CD4-positive, alpha-beta T cell treated with Interleukin-10 for 1 hour (primary cell): ENCODE data around the gene FAM163B.

Experiments used
- DNase-seq: peaks from one replicate; pipeline ENCODE4 v3.0.0-alpha.2; 2020

FAM163B gene

GRCh38 chr9:133580419-133580738, 28.8 kb downstream of the FAM163B start:
- no peak for DNase-seq

GRCh38 chr9:133579601-133580418, 29.4 kb downstream of the FAM163B start:
- no peak for DNase-seq

- no peak for DNase-seq
Measured at GRCh38 chr9:133578524-133579441, 30.4 kb downstream of the FAM163B start.

GRCh38 chr9:133577737-133578112, 31.5 kb downstream of the FAM163B start:
- no peak for DNase-seq

GRCh38 chr9:133576875-133577736, 32.1 kb downstream of the FAM163B start:
- DNase-seq, result no peak

GRCh38 chr9:133576031-133576874, 32.9 kb downstream of the FAM163B start:
- no peak for DNase-seq

GRCh38 chr9:133575186-133576030, 33.8 kb downstream of the FAM163B start:
- no peak for DNase-seq

GRCh38 chr9:133574771-133575170, 34.4 kb downstream of the FAM163B start:
- DNase-seq, result no peak

GRCh38 chr9:133573791-133574515, 35.2 kb downstream of the FAM163B start:
- no peak for DNase-seq

- no peak for DNase-seq
Measured at GRCh38 chr9:133572821-133573361, 36.3 kb downstream of the FAM163B start.

- no peak for DNase-seq
Measured at GRCh38 chr9:133571896-133572595, 37.1 kb downstream of the FAM163B start.

GRCh38 chr9:133571391-133571890, 37.7 kb downstream of the FAM163B start:
- no peak for DNase-seq

GRCh38 chr9:133570691-133571080, 38.5 kb downstream of the FAM163B start:
- no peak for DNase-seq

- no peak for DNase-seq
Measured at GRCh38 chr9:133569891-133570690, 39.1 kb downstream of the FAM163B start.

- no peak for DNase-seq
Measured at GRCh38 chr9:133569121-133569785, 39.9 kb downstream of the FAM163B start.

- no peak for DNase-seq
Measured at GRCh38 chr9:133568186-133568585, 41.0 kb downstream of the FAM163B start.

- no peak for DNase-seq
Measured at GRCh38 chr9:133566817-133567216, 42.4 kb downstream of the FAM163B start.

GRCh38 chr9:133566382-133566781, 42.8 kb downstream of the FAM163B start:
- no peak for DNase-seq
